ENCODE results near the gene FXYD3. TPM values are rescaled to one million over a fixed set of nuclear protein-coding genes. Genes with fewer than 3 reads are reported as not detected.

FXYD3 gene
- total RNA-seq, 4 donors from 2014 or later, result 0.38 to 2.6 TPM; not detected in 2

GRCh38 chr19:35168196-35168595 is 52.6 kb downstream of the FXYD3 start:
- DNase-seq (ENCODE audit: low spot score) (no peak), ATAC-seq (ENCODE audit: low FRiP score) (peak; percentile 79)
- TF ChIP-seq, protein P1, sequence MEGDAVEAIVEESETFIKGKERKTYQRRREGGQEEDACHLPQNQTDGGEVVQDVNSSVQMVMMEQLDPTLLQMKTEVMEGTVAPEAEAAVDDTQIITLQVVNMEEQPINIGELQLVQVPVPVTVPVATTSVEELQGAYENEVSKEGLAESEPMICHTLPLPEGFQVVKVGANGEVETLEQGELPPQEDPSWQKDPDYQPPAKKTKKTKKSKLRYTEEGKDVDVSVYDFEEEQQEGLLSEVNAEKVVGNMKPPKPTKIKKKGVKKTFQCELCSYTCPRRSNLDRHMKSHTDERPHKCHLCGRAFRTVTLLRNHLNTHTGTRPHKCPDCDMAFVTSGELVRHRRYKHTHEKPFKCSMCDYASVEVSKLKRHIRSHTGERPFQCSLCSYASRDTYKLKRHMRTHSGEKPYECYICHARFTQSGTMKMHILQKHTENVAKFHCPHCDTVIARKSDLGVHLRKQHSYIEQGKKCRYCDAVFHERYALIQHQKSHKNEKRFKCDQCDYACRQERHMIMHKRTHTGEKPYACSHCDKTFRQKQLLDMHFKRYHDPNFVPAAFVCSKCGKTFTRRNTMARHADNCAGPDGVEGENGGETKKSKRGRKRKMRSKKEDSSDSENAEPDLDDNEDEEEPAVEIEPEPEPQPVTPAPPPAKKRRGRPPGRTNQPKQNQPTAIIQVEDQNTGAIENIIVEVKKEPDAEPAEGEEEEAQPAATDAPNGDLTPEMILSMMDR (IDR thresholded peaks at IDR 0.05), result no peak

GRCh38 chr19:35169221-35169995 is 53.8 kb downstream of the FXYD3 start:
- ATAC-seq (ENCODE audit: low FRiP score), result no peak
- TF ChIP-seq, protein P1 (IDR thresholded peaks at IDR 0.05), result no peak
- no peak for DNase-seq (ENCODE audit: low spot score)

DNA sequence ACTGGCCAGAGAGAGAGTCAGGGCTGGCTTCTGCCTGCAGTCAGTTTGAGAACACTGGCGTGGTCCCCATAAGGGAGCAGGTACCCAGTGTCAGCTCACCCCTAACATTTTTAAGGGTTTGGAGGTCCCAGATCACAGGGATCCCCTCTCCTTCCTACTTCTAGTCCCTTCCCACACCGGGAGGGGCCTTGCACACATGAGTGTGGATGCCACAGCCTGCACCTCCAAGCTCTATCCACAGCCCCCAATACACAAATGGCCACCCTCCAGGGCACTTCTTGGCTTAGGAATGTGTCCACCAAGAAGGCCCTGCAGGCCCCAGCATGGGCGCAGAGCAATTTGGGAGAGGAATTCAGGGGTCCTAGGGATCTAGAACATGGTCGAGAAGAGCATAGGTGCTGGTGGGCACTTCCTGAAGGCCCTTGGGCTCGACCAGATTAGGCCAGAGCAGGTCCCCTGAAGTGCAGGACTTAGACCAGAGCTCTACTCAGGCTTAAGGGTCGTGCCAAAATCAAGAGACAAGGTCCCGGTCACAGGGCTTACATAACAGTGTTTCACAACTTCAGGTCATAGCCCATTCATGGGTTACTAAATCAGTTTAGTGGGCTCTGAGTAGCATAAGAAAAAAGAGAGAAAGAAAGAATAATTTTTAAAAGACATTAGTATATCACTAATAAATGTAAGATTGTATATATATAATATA is 54.9 kb downstream of the FXYD3 start:
- ATAC-seq (ENCODE audit: low FRiP score) (no peak), DNase-seq (ENCODE audit: low spot score) (no peak)
- TF ChIP-seq, protein P1 (IDR thresholded peaks at IDR 0.05), result no peak

- TF ChIP-seq, protein P1 (IDR thresholded peaks at IDR 0.05), result no peak
- DNase-seq (ENCODE audit: low spot score) (no peak), ATAC-seq (ENCODE audit: low FRiP score) (no peak)
Observed at GRCh38 chr19:35171730-35172129, 56.1 kb downstream of the FXYD3 start.

Small RNA genes lying within 50 kb of the gene (small RNA-seq; reads per million reads assigned to genes)
- gene AC020907.2, result not detected

Other genes with a start within 250 kb of the FXYD3 start
- 1 to 10 TPM in 2 of 4 donors, under 1 TPM in 2; 0.93 to 3.9 (median 1.5) TPM for gene ZNF30, start 188.9 kb upstream of the FXYD3 start, total RNA-seq
- 10 to 100 TPM in 2 of 4 donors, 1 to 10 TPM in 2; 3.7 to 29.3 (median 8.7) TPM for gene ZNF792, start 151.6 kb upstream of the FXYD3 start, total RNA-seq
- gene GRAMD1A, start 115.5 kb upstream of the FXYD3 start, total RNA-seq, result 10 to 100 TPM; 34.7 to 70.7 (median 43.3) TPM
- 10 to 100 TPM in 3 of 4 donors, 1 to 10 TPM in 1; 8.0 to 23.2 (median 11.8) TPM for gene SCN1B, start 85.4 kb upstream of the FXYD3 start, total RNA-seq
- gene HPN, start 74.1 kb upstream of the FXYD3 start, total RNA-seq, result 1 to 10 TPM in 3 of 4 donors, under 1 TPM in 1; 0.95 to 1.4 (median 1.2) TPM
- 10 to 100 TPM in 1 of 4 donors, 1 to 10 TPM in 3; 6.2 to 31.1 (median 8.3) TPM for gene LGI4, start 19.2 kb downstream of the FXYD3 start, total RNA-seq
- 10 to 100 TPM; 20.5 to 32.2 (median 25.7) TPM for gene FXYD1, start 23.0 kb downstream of the FXYD3 start, total RNA-seq
- gene FXYD7, start 27.4 kb downstream of the FXYD3 start, total RNA-seq, result not detected
- gene FXYD5, start 38.9 kb downstream of the FXYD3 start, total RNA-seq, result 100 to 1,000 TPM in 1 of 4 donors, 10 to 100 TPM in 3; 68.9 to 129 (median 88.8) TPM
- gene FAM187B, start 112.9 kb downstream of the FXYD3 start, total RNA-seq, result not detected
- gene LSR, start 133.2 kb downstream of the FXYD3 start, total RNA-seq, result 10 to 100 TPM; 10.4 to 30.9 (median 17.9) TPM
- gene USF2, start 153.1 kb downstream of the FXYD3 start, total RNA-seq, result 100 to 1,000 TPM in 2 of 4 donors, 10 to 100 TPM in 2; 67.0 to 106 (median 92.0) TPM
- gene HAMP, start 166.7 kb downstream of the FXYD3 start, total RNA-seq, result 1 to 10 TPM in 1 of 4 donors, not detected in 3; 1.3 TPM
- not detected for gene MAG, start 176.3 kb downstream of the FXYD3 start, total RNA-seq
- 1 to 10 TPM; 1.3 to 5.8 (median 2.7) TPM for gene CD22, start 213.4 kb downstream of the FXYD3 start, total RNA-seq
- gene FFAR1, start 232.1 kb downstream of the FXYD3 start, total RNA-seq, result not detected
- 1 to 10 TPM in 3 of 4 donors, under 1 TPM in 1; 0.95 to 5.5 (median 2.2) TPM for gene FFAR3, start 242.6 kb downstream of the FXYD3 start, total RNA-seq